MCF 10A (cell line): Measurements from ENCODE around the gene SLC45A1. TPM values are rescaled to one million over a fixed set of nuclear protein-coding genes. Genes with fewer than 3 reads are reported as not detected.

Source experiments
- BruUV-seq: library from RNA; stranded (reverse); fragments of 400-500 nt; replicated peaks from 2 replicates; lab custom pipeline; 2021; lab: Mats Ljungman, UMichigan
- CTCF ChIA-PET: fragments of 300-600 bp; sonication (Branson Sonifier 250); formaldehyde crosslinking; extraction: SDS; loops from one replicate; lab custom pipeline; 2021; ENCODE audit warnings: antibody characterized with exemption, inconsistent platforms; lab: Yijun Ruan, JAX
- POLR2A ChIA-PET: fragments of 300-600, 350-650 bp; sonication (Branson Sonifier 250); formaldehyde crosslinking; extraction: SDS; loops from one replicate; lab custom pipeline; 2020; ENCODE audit warnings: antibody characterized with exemption, inconsistent platforms; lab: Yijun Ruan, JAX
- DNase-seq: peaks from one replicate; pipeline ENCODE4 v3.0.0-alpha.2; 2018; ENCODE audit not compliant: unreplicated experiment
- H3K27ac Mint-ChIP-seq: one replicate; pipeline ENCODE4 v1.8.0; 2022; ENCODE audit warnings: mild to moderate bottlenecking, low read depth, mixed read lengths; ENCODE audit not compliant: unreplicated experiment
- H3K27me3 Mint-ChIP-seq: one replicate; pipeline ENCODE4 v1.8.0; 2022; ENCODE audit warnings: mixed read lengths; ENCODE audit not compliant: insufficient read depth, unreplicated experiment
- H3K36me3 Mint-ChIP-seq: one replicate; pipeline ENCODE4 v1.8.0; 2022; ENCODE audit warnings: mild to moderate bottlenecking, moderate library complexity, mixed read lengths; ENCODE audit not compliant: insufficient read depth, unreplicated experiment
- H3K4me1 Mint-ChIP-seq: one replicate; pipeline ENCODE4 v1.8.0; 2022; ENCODE audit warnings: mixed read lengths; ENCODE audit not compliant: insufficient read depth, unreplicated experiment
- H3K4me3 Mint-ChIP-seq: one replicate; pipeline ENCODE4 v1.8.0; 2022; ENCODE audit warnings: mild to moderate bottlenecking, moderate library complexity, mixed read lengths; ENCODE audit not compliant: unreplicated experiment
- H3K9me3 Mint-ChIP-seq: one replicate; pipeline ENCODE4 v1.8.0; 2022; ENCODE audit warnings: mixed read lengths; ENCODE audit not compliant: unreplicated experiment
- CTCF ChIP-seq: fragments of 200-600 bp; IDR thresholded peaks from one replicate; pipeline ENCODE4 v1.8.0; 2022; ENCODE audit warnings: antibody characterized with exemption, mild to moderate bottlenecking; ENCODE audit not compliant: unreplicated experiment
- intact Hi-C: fragments of 100-400 bp; cut with micrococcal nuclease; formaldehyde crosslinking; loops from 2 replicates; pipeline ENCODE4 v1.14.1; 2022
- total RNA-seq: library from RNA; stranded (reverse); gene quantifications from 2 replicates; pipeline ENCODE4 v1.2.3, GENCODE V29; 2022

The SLC45A1 gene
- total RNA-seq, 1 experiment from 2014 or later, result 0.30 TPM

- no peak for TF ChIP-seq CTCF
- Mint-ChIP-seq H3K27ac (no peak overlapping the region), H3K9me3 (no peaks in the 10 kb centered on the region), H3K36me3 (peaks cover 71% of the 10 kb centered on the region), H3K4me3 (no peak overlapping the region), H3K4me1 (peaks cover 5% of the 10 kb centered on the region), H3K27me3 (no peaks in the 10 kb centered on the region)
- ChIA-PET CTCF (interaction anchor here (0.6 to 1.1 kb wide), 3 partner anchors 11 to 379 kb away, joined by 3 read pairs; no protein-coding TSS in a partner anchor), POLR2A (no interaction called here)
- TSS peak; percentile 14 for BruUV-seq
- intact Hi-C loops, result no loop called here
- DNase-seq, result no peak
These were observed 43.4 kb downstream of the SLC45A1 start for GRCh38 chr1:8361198-8361849.

GRCh38 chr1:8362701-8363101 is 44.8 kb downstream of the SLC45A1 start:
- no peaks in the 10 kb centered on the region for H3K27me3 Mint-ChIP-seq
- intact Hi-C loops, result no loop called here
- peaks cover 64% of the 10 kb centered on the region for H3K36me3 Mint-ChIP-seq
- no peak for DNase-seq
- CTCF ChIA-PET, result no interaction called here
- no peak overlapping the region for H3K27ac Mint-ChIP-seq
- H3K4me3 Mint-ChIP-seq, result no peak overlapping the region
- no peaks in the 10 kb centered on the region for H3K4me1 Mint-ChIP-seq
- H3K9me3 Mint-ChIP-seq, result no peaks in the 10 kb centered on the region
- no TSS peak for BruUV-seq
- POLR2A ChIA-PET, result interaction anchor here (0.7 kb wide), 1 partner anchor 56 kb away, joined by 4 read pairs; no protein-coding TSS in a partner anchor
- no peak for TF ChIP-seq CTCF

GRCh38 chr1:8363186-8363766 is 45.4 kb downstream of the SLC45A1 start:
- DNase-seq, result no peak
- ChIA-PET POLR2A (interaction anchor here (0.6 to 0.7 kb wide), 2 partner anchors 24 to 55 kb away, joined by 3 to 4 read pairs; no protein-coding TSS in a partner anchor), CTCF (interaction anchor here (0.5 to 1.7 kb wide), 5 partner anchors 11 to 696 kb away, joined by 3 to 4 read pairs (median 4); no protein-coding TSS in a partner anchor)
- H3K4me1 Mint-ChIP-seq, result no peaks in the 10 kb centered on the region
- H3K9me3 Mint-ChIP-seq, result no peaks in the 10 kb centered on the region
- no TSS peak for BruUV-seq
- intact Hi-C loops, result no loop called here
- H3K36me3 Mint-ChIP-seq, result peaks cover 60% of the 10 kb centered on the region
- TF ChIP-seq CTCF, result no peak
- no peak overlapping the region for H3K4me3 Mint-ChIP-seq
- no peak overlapping the region for H3K27ac Mint-ChIP-seq
- H3K27me3 Mint-ChIP-seq, result no peaks in the 10 kb centered on the region

- ChIA-PET POLR2A (interaction anchor here (0.5 to 0.6 kb wide), 2 partner anchors 9 to 344 kb away, joined by 3 read pairs; no protein-coding TSS in a partner anchor), CTCF (interaction anchor here (0.5 to 1.7 kb wide), 5 partner anchors 10 to 697 kb away, joined by 3 to 4 read pairs (median 4); no protein-coding TSS in a partner anchor)
- Mint-ChIP-seq H3K9me3 (no peaks in the 10 kb centered on the region), H3K27me3 (no peaks in the 10 kb centered on the region), H3K4me3 (no peak overlapping the region), H3K4me1 (no peaks in the 10 kb centered on the region), H3K36me3 (peaks cover 54% of the 10 kb centered on the region), H3K27ac (no peak overlapping the region)
- no TSS peak for BruUV-seq
- no peak for TF ChIP-seq CTCF
- intact Hi-C loops, result no loop called here
- DNase-seq, result no peak
These were observed 45.9 kb downstream of the SLC45A1 start for GRCh38 chr1:8363767-8364301.
